Activated CD4-positive, CD25-positive, alpha-beta regulatory T cell (primary cell): ENCODE measurements around the gene FASTK.

Experiments
- DNase-seq, 4 experiments: peaks; one replicate each; lab custom pipeline; 2025; lab: John Stamatoyannopoulos, UW

FASTK gene

DNA sequence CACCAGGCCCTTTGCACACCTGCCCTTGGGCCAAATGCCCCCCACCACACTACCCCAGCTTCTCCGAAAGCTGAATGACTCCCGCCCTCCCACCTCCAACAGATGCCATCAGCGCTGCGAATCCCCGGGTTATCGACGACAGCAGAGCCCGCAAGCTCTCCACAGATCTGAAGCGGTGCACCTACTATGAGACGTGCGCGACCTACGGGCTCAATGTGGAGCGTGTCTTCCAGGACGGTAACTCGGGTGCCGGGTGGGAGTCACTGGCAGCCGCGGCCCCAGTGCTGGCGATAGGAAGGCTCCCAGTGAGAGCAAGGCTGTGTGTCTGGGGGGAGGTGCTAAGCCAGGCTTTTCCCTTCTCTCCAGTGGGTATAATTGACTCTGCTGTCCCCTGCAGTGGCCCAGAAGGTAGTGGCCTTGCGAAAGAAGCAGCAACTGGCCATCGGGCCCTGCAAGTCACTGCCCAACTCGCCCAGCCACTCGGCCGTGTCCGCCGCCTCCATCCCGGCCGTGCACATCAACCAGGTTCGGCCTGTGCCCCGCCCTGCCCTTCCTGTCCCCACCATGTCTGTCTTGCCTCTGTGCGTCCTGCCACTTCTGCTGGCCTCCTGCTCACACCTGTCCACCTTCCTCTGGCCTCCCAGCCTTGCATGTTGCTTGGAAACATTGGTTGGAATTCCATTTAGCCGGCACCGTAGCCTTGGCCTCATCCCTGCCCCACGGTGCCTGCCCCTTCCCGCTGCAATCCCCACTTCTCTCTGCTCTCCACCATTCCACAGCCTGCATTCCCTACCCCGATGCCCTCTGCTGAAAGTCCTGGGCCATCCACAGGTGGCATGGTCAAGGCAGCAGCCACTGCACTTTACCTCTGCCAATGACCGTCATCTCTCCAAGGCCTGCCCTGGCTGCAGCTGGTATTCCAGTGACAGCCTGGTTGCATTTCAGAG, 37.8 kb upstream of the FASTK start:
- no peak for DNase-seq

DNA sequence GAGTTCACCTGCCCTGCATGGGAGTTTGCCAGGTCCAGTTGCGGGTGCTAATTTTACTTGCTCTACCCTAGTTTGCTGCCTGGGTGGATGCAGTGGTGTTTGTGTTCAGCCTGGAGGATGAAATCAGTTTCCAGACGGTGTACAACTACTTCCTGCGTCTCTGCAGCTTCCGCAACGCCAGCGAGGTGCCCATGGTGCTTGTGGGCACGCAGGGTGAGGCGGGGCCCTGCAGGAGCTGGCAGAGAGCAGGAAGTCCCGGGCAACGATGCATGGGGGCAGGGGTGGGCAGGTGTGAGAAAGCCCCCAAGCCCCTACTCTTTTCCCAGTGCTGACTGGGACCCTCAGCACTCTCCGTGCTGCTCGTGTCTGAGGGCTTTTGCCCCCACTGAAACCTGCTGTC, 37.0 kb upstream of the FASTK start:
- peak in 1 of 4 experiments; percentile 24 for DNase-seq

DNA sequence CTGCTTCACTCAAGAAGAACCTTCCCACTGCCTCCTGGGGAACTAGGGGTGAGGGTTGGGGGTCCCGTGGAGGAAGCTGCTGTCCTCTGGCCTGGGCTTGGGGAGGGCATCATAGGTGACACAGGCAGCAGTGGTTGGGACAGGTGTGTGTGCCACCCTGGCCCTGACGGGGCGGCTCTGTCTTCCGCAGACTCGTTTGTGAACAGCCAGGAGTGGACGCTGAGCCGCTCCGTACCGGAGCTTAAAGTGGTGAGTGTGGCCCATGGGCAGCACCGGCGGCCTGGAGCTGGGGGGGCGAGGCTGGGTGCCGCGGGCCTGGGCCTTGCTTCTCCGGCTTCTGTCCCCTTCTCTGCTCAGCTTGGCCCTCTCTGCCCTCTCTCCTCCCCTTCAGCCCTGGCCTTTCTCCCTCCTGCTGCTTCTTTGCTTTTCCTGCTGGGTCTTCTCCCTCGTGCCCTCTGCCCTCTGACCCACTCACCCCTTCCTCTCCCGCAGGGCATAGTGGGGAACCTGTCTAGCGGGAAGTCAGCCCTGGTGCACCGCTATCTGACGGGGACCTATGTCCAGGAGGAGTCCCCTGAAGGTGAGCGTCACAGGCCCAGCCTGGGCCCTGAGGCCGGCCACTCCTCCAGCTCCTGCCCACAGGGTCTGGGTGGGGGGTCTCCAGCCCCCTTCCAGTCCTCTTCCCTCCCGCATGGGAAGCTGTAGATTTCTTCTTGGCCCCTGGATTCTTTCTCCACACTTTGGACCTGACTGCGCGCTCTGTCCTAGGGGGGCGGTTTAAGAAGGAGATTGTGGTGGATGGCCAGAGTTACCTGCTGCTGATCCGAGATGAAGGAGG, 36.2 kb upstream of the FASTK start:
- DNase-seq, result no peak

DNA sequence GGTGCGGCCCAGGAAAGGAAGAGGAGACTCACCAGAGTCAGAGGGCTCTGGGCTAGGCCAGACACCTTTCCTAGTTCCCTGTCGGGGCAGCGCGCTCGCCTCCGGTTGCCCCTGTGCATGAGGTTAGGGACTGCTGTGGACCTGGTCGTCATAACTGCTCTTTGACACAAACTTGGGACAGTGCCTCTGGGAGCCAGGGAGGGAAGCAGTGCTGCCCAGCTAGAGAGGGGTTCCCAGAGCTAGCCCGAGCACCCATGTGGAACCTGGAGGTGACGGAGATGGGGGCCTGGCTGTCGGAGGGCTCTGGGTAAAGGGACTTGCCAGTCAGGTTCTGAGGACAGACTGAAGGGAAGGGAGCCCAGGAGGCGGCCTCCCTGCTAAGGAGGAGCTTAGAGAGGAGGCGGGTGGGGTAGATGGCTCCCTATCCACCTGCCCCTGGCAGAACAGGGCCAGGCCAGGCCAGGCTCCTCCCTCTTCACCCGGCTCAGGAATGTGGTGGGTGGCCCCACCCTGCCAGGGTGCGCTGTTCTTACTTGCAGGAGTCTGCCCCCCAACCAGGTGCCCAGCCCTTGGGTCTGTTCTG, 35.3 kb upstream of the FASTK start:
- no peak for DNase-seq

DNA sequence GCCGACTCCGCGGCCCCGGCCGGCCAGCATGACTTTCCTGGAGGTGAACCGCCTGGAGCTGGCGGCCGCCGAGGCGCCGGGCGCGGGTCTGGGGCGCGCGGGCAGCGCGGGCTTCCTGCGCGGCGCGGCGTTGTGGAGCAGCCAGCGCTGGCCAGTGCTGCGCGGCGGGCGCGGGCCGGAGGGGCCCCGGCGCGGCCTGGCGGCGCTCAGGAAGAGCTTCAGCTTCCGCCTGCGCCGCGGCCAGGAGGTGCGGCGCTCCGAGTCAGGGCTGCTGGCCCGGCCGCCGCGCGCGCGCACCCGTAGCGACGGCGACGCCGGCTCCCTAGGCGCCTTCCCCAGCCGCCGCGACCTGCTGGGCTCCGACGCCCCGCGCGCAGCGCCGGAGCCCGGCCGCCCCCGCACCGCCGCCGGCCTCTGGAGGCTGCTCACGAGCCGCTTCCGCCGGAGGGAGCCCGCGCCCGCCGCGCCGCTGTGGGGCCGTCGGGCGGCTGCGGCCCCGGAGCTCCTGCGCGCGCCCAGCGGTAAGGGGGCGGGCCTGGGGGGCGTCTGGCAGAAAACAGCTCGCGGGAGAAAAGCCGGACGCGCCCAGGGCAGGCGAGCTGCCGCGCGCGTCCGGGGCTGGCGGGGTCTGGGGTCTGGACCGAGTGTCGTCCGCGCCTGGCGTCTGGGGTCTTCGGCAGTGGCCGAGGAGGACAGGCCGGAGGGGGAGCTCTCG, 34.7 kb upstream of the FASTK start:
- DNase-seq, result no peak

DNA sequence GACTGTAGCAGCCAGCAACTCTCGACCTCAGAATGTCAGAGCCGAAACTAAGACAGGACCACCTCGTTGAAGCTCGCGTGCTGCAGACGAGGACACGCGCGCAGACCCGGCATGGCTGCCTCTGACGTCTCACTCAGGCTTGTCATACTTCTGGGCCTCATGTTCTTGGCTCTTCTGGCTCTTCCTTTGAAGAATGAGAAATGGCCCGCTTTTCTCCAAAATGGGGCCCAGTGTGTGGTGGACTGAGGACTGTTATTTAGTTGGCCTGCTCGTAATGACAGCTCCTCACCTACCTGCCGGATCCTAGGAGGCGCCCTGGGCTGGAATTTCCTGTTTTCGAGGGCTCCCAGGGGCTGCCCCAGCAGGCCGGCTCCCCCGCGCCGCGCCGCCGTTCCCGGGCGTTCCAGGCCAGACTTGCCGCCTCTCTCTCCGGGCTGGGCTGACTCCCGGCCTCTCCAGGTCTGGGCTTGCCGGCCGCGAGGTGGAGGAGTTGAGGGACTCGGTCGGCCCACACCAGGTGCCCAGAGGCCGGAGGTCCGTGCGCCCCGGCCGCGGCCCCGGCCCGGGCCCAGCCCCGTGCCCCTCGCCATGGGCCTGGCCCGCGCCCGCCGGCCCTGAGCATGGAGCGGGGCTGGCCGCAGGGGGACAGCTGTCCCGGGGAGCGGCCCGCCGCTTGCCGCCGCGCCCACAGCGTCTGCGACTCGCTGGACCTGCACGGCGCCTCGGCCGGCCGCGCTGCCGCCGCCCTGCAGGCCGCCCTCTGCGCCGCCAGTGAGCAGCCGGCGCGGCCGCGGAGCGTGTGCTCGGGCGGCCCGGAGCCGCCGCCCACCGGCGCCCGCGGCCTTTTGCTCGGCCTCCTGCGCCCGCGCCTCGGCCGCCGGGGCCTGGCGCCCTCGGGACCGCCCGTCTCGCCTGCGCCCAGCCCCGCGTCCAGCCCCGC, 33.8 kb upstream of the FASTK start:
- no peak for DNase-seq

DNA sequence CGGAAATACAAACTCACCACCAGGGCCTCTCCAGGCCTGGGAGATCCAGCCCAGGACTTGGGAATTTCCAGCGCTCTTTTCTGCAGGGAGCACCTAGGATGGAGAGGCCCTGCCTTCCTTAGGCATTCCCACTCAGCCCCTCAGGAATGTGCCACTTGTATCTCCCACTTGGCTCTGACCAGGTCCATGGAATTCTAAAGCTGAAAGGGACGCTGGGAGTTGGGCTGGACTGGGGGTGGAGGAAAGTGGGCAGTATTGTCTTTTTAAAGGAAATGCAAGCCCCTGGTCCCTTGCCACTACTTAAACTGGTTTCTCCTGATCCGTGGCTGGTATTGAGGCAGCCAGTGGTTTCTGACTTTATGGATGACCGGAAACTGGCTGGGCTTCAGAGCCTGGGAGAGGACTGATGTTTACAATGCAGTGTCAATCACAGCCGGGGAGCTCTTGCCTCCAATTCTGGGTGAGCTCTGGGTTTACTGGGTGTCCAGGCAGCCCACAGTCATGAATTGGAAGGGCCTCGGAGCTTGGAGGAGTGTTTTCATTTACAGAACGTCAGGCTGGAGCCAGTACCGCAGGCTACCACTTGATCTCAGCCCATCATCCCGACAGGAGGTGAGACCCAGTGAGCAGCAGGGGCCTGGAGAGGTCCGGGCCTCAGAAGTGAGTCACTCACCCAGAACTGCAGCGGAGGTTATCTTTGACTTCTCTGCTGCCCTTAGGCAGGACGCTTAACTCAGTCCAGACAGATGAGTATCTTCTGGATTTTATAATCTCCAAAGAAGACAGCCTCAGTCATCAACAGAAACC, 32.9 kb upstream of the FASTK start:
- DNase-seq, result no peak

DNA sequence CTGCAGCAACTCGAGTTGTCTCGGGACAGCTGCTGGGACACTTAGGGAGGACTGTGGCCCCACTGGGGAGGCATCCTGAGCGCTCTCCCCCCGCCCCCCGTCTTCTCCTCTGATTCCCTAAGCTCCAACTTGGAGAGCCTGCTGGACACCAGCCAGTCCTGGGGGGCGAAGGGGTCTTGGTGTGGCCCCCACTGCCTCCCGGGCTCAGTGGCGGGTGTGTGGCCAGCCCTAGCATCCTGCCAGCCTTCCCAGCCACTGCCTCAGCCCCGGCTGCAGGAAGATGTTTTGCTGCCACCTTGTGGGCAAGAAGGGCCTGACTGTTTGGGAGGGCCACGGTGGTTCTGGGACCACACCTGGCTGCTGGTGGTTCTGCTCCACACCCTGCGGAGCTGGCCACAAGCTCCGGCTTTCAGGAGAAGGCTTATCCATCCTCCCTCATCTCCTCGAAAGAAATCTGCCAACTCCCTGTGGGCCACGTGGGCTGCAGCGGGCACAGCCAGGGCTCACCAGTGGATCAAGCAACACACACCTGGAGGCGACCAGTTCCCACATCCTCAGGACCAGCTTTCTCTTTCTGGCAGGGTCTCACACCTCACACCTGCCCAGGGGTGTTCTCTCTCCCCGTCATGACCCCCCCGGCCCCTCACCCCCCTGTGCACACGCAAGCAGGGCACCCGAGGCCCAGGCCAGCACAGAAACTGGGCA, 30.5 kb upstream of the FASTK start:
- peak; percentile 33 to 62 (median 58) for DNase-seq

DNA sequence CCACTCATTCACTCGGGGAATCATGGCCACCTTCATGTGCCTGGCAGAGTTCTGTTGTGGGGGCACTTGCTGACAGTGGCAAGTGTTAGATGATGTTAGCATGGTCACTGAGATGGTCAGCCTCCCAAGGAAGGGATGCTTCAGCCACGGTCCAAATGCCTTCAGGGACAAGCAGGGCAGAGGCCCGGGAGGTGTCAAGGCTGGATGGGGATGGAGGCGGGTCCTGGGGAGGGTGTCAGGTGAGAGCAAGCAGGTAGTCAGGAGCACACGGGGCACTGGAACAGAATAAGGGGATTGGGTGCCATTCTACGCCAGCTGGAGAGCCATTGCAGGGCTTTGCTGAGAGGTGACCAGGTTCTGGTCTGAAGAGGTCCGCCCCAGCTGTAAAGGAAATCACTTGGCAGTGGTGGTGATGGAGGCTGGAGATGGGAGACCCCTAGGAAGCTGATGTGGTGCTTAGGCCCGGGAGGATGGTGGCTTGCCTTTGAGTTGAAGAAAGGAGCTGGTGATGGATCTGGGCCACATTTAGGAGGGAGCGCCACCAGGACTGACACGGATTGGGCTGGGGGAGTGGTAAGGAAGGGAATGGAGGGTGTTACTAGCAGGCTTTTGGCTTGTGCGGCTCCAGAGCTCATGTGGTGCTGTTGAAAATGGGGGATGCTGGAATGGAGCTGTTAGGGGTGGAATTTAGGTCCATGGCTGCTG, 29.8 kb upstream of the FASTK start:
- no peak for DNase-seq

DNA sequence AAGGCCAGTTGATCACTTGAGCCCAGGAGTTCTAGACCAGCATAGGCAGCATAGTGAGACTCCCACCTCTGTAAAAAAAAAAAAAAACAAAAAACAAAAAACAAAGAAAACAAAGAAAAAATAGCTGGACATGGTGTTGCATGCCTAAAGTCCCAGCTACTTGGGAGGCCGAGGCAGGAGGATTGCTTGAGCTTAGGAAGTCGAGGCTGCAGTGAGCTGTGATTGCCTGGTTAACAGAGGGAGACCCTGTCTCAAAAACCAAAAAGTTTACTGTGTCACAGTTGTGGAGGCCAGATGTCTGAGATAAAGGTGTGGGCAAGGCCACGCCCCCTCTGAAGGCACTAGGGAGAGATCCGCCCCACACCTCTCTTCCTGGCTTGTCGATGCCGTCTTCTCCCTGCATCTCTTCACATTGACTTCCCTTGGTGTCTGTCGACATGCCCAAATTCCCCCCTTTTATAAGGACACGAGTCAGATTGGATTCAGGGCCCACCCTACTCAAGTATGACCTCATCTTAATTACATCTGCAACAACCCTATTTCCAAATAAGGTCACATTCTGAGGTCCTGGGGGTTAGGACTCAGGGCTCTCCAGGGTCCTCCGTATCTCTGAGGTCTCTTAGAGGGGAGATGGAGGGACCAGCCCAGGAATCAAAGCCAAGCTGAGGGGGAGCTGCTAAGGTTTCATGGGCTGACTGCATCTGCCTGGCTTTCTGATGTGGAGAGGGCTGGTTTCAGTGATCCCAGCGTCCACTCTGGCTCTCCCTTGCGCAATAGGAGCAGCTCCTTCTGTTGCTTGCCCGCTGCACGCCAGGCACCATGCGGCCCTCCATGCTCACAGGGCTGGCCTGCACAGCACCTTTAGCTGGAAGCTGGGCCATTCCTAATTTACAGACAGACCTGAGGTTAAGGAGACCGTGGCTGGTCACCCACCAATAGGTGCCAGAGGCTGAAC, 28.8 kb upstream of the FASTK start:
- DNase-seq, result no peak

DNA sequence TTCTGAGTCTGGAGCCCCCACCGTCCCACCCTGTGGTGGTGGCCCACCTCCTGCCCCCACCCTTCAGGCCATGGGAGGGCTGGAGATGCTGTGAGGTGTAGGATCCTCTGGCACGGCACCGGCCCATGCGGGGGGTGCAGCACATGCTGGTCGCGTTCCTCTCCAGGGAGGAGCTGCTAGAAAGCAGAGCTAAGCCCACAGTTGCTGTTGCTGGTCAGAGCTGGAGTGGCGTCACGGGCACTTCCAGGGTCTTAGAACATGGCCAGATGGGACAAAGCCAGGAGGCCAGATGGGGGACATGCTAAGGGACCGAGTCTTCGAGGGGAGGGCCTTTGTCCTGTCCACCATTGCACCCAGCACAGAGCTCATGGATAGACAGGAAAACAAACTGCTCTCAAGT, 27.3 kb upstream of the FASTK start:
- no peak for DNase-seq

DNA sequence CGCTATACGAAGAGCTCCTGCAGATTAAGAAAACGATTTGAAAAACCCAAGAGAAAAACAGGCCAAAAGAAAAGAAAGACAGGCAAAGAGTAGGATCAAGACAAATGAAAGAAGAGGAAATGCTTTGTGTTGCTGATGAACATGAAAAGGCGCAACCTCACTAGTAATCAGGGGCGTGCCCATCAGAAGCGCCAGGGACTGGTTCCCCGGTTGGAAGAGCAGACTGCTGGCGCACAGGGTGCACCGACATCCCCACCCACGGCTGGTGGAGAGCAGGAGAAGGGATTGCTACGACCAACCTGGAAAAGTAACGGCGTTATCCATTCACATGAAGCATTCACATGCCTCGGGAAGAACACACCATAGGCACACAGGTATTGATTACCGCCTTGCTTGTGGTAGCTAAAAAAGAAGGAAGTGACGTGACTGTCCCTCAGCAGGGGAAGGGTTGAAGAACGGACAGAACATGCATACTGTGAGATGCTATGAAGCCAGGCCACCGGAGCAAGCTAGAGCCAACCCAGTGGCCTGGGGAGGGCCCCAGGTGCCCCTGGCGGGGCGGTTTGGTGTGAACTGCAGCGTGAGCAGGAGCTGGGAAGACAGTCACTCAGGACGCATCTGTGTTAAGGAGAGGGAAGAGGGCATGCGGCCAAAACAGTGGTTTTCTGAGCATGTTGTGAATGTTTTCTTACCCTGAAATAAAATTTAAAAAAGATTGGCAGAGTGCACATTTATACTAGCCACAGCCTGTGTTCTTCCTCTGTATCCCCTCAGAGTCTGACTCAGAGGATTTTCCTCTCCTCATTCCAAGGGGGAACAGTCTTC, 24.0 kb upstream of the FASTK start:
- DNase-seq, result no peak

DNA sequence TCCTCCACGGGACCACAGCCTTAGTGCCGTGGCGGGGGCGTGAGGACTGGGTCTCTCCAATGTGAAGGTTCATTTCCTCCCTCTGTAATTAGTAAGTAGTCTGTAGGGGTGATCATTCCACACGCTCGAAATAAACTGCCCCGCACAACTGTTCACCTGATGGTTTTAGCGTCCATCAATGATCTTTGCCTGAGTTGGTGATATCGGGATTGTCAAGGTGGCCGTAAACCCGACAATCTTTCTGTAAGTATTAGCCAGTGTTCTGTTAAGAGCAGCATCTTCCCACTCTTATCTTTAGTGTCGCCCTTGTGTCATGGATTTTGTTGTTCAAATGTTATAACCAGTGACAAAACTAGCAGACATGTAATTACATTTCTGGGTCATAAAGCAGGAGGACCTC, 23.4 kb upstream of the FASTK start:
- DNase-seq, result no peak

DNA sequence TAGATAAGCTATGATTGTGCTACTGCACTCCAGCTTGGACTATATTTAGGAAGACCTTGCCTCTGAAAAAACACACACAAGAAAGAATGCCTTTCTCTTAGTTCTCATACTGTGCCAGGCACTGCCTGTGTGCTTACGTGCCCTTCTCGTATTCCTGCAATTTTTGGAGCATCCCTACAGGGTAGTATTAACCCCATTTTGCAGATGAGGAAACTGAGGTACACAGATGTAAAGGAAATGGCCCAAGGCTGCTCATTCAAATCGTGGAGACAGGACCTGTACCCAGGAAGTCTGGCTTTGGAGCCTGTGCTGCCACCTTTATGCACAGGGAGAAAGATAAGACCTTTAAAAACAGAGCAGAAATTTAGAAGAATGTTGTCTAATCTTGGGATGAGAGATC, 22.4 kb upstream of the FASTK start:
- no peak for DNase-seq

DNA sequence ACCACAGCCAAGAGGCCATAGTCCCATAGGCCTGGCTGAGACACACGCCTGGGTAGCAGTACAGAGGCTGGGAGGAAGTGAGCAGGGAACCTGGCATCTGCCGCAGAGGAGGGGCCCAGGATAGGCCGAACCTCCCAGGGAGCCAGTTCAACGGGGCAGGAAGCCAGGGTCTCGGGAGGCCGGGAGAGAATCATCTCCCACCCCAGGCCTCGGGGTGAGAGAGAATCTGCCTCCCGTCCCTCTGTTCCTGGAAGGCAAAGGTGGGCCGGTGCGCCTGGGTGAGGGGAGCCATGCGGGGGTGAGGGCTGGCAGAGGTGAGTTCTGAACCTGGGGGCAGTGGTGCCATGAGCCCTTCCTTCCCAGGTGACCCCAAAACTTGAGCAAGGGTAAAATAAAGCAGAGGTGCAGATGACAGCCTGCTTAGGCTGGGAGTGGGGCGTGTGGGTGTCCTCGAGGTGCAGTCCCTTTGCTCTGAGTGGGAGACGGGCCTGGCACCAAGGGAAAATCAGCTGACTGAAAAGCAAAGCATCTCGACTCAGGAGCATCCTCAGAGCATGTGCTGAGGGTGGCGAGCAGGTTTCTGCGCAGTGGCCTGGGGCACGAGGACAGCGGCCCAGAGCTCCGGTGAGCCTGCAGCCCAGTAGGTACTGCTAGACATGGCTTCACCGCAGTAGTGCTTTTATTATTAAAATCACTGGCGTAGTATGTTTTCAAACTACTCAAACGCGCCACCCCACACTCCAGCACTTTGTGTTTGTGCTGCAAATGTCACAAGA, 21.2 kb upstream of the FASTK start:
- DNase-seq, result no peak

DNA sequence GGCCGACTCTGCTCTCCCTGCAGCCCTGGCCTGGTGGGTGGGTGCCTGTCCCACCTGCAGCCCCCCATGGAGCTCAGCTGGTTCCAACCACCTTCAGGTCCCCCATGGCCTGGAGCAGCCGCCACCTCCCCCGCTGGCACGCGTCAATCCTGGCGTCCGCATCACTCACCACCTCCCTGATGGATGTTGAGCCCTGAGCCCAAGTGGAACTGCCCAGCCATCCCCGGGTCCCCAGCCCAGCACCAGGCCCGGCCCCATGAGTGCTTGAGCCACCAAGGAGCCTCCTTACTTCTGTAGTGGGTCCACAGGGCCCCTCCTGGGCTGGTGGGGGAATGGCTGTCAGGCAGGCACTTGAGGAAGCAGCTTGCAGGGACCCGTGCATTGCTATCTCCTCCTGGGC, 20.3 kb upstream of the FASTK start:
- no peak for DNase-seq
